Urinary bladder (tissue), 4 donors: ENCODE measurements around the gene CLDN4. TPM values are rescaled to one million over a fixed set of nuclear protein-coding genes. Genes with fewer than 3 reads are reported as not detected.
"Not testable (repeated sequence)": the region's sequence is repeated elsewhere in the genome, so short reads cannot be mapped to it uniquely, and the experiment has no call there.

Source experiments
- DNase-seq: peaks from one replicate; pipeline ENCODE4 v3.0.0-alpha.2; 2015; ENCODE audit errors: extremely low spot score
- H3K27ac ChIP-seq: one replicate; pipeline ENCODE4 v1.5.1; 2013; ENCODE audit warnings: low read depth, mild to moderate bottlenecking, moderate library complexity
- H3K36me3 ChIP-seq: one replicate; pipeline ENCODE4 v1.6.1; 2013; ENCODE audit warnings: mild to moderate bottlenecking, moderate library complexity; ENCODE audit not compliant: insufficient read depth
- H3K4me1 ChIP-seq: one replicate; pipeline ENCODE4 v1.6.1; 2013; ENCODE audit warnings: mild to moderate bottlenecking, moderate library complexity; ENCODE audit not compliant: insufficient read depth
- H3K4me3 ChIP-seq: one replicate; pipeline ENCODE4 v1.5.1; 2013; ENCODE audit warnings: low read depth, low read length
- WGBS: extraction: QIAGEN DNeasy Blood & Tissue Kit; methylation state at CpG from one replicate; pipeline ENCODE4 v1.1.7; 2013; 5-methylcytosine and 5-hydroxymethylcytosine counted together
- polyA plus RNA-seq: library from polyadenylated mRNA; stranded (reverse); fragments of 200-250 nt; gene quantifications from one replicate; pipeline ENCODE4 v1.2.3, GENCODE V29; 2013
- total RNA-seq: library from RNA; depleted of rRNA; stranded (reverse); fragments of >200 nt; gene quantifications from one replicate; pipeline ENCODE4 v1.2.3, GENCODE V29; 2014
- donor health status: healthy with polysubstance abuse.
- donor health status: healthy.

Gene CLDN4
- total RNA-seq: 51.4 TPM
- polyA plus RNA-seq: 127 TPM

GRCh38 chr7:73830681-73831583 lies at the start of gene CLDN4:
Gene CLDN4, plus strand, starts transcription at chr7:73830996. Its CDS starts 206 bp downstream, at chr7:73831202.
- WGBS: 57% methylated on average over 42 of the region's 42 CpGs
- Histone ChIP-seq H3K4me3 (peak within 1 kb of the TSS; percentile 32), H3K27ac (peak within 1 kb of the TSS; percentile 92), H3K36me3 (no peaks in the 10 kb centered on the region), H3K4me1 (no peaks in the 10 kb centered on the region)
- peak; percentile 88 for DNase-seq

GRCh38 chr7:73786588-73786987 lies 44.2 kb upstream of the CLDN4 start:
- 83% methylated on average over 1 of the region's 1 CpG for WGBS
- Histone ChIP-seq H3K27ac (no peak overlapping the region), H3K36me3 (no peaks in the 10 kb centered on the region), H3K4me1 (no peaks in the 10 kb centered on the region), H3K4me3 (no peak overlapping the region)
- DNase-seq: no peak

GRCh38 chr7:73787786-73788048 lies 43.1 kb upstream of the CLDN4 start:
- DNase-seq, H3K4me1 ChIP-seq, H3K36me3 ChIP-seq, H3K4me3 ChIP-seq, H3K27ac ChIP-seq: not testable (repeated sequence)
- WGBS: 91% methylated on average over 1 of the region's 1 CpG

- no peak overlapping the region for H3K4me3 ChIP-seq
These were observed 41.7 kb upstream of the CLDN4 start for GRCh38 chr7:73789051-73789450.

DNA sequence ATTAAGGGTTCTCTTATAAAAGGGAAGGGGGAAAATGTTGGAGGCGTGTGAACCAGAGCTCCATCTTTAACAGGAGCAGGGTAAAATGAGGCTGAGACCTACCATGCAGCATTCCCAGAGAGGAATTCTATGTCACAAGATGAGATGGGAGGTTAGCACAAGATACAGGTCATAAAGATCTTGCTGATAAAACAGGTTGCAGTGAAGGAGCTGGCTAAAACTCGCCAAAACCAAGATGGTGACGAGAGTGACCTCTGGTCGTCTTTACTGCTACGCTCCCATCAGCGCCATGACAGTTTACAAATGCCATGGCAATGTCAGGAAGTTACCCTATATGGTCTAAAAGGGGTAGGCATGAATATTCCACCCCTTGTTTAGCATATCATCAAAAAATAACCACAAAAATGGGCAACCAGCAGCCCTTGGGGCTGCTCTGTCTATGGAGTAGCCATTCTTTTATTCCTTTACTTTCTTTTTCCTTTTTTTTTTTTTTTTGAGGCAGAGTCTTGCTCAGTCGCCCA lies 39.6 kb upstream of the CLDN4 start:
- H3K4me3 ChIP-seq, H3K4me1 ChIP-seq, H3K27ac ChIP-seq, H3K36me3 ChIP-seq, DNase-seq: not testable (repeated sequence)
- 88% methylated on average over 7 of the region's 7 CpGs for WGBS

More at GRCh38 chr7:73789051-73789450, 41.7 kb upstream of the CLDN4 start:
- 86% methylated on average over 4 of the region's 4 CpGs for WGBS
- no peak overlapping the region for H3K27ac ChIP-seq
- no peaks in the 10 kb centered on the region for H3K4me1 ChIP-seq
- no peaks in the 10 kb centered on the region for H3K36me3 ChIP-seq
- DNase-seq: no peak

GRCh38 chr7:73795188-73795587 lies 35.6 kb upstream of the CLDN4 start:
- H3K4me3 ChIP-seq, H3K27ac ChIP-seq, H3K36me3 ChIP-seq, DNase-seq, H3K4me1 ChIP-seq: not testable (repeated sequence)

DNA sequence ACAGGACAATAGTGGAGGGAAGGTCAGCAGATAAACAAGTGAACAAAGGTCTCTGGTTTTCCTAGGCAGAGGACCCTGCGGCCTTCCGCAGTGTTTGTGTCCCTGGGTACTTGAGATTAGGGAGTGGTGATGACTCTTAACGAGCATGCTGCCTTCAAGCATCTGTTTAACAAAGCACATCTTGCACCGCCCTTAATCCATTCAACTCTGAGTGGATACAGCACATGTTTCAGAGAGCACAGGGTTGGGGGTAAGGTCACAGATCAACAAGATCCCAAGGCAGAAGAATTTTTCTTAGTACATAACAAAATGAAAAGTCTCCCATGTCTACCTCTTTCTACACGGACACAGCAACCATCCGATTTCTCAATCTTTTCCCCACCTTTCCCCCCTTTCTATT lies 34.1 kb upstream of the CLDN4 start:
- not testable (repeated sequence) for H3K4me3 ChIP-seq, H3K27ac ChIP-seq, H3K4me1 ChIP-seq, DNase-seq, H3K36me3 ChIP-seq
- 91% methylated on average over 3 of the region's 6 CpGs for WGBS

- DNase-seq, H3K36me3 ChIP-seq, H3K4me1 ChIP-seq, H3K27ac ChIP-seq, H3K4me3 ChIP-seq: not testable (repeated sequence)
- WGBS: 97% methylated on average over 26 of the region's 34 CpGs
These were observed 33.6 kb upstream of the CLDN4 start for GRCh38 chr7:73797176-73797575.

GRCh38 chr7:73799282-73800141 lies 31.3 kb upstream of the CLDN4 start:
- 65% methylated on average over 10 of the region's 10 CpGs for WGBS
- no peak overlapping the region for H3K4me3 ChIP-seq

DNA sequence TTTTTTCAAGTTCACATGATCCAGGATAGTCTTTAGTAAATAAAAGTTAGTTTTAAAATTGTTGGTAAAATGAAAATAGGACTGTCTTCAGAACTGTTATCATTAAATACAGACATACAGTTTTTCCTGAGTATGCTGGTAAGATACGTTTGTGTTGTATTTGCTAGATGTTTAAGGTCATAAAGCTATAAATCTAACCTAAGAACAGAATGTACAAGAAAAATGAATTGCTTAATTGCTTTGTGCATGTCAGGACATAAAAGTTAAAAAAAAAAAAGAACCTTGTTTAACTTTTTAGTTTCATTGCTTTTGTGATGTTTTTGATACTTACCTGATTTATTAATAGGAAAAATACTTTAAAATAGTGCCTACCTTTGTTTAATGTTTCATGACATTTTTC lies 29.2 kb upstream of the CLDN4 start:
- Histone ChIP-seq H3K4me1 (no peaks in the 10 kb centered on the region), H3K27ac (no peak overlapping the region), H3K36me3 (no peaks in the 10 kb centered on the region), H3K4me3 (no peak overlapping the region)
- WGBS: 51% methylated on average over 1 of the region's 1 CpG
- DNase-seq: no peak

More at GRCh38 chr7:73799282-73800141, 31.3 kb upstream of the CLDN4 start:
- no peak for DNase-seq
- no peaks in the 10 kb centered on the region for H3K4me1 ChIP-seq
- no peak overlapping the region for H3K27ac ChIP-seq
- no peaks in the 10 kb centered on the region for H3K36me3 ChIP-seq

DNA sequence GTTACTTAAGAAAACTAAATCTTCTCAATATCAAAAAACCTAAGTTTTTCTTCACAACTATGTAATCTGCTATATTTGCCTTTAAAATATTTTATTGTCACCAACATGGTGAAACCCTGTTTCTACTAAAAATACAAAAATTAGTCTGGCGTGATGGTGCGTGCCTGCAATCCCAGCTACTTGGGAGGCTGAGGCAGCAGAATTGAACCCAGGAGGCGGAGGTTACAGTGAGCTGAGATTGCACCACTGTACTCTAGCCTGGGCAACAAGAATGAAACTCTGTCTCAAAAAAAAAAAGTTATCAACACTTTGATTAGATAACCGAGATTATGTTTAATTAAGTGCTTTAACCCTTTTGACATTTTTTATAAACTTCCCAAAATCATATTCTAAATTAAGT lies 28.3 kb upstream of the CLDN4 start:
- DNase-seq: no peak
- WGBS: 75% methylated on average over 4 of the region's 4 CpGs
- H3K36me3 ChIP-seq: no peaks in the 10 kb centered on the region

GRCh38 chr7:73809467-73809951 lies 21.3 kb upstream of the CLDN4 start:
- no peak for DNase-seq
- whole genome bisulfite sequencing: 75% methylated on average over 21 of the region's 21 CpGs

More for the DNA sequence above, 28.3 kb upstream of the CLDN4 start:
- no peak overlapping the region for H3K27ac ChIP-seq
- H3K4me1 ChIP-seq: no peaks in the 10 kb centered on the region
- H3K4me3 ChIP-seq: no peak overlapping the region

DNA sequence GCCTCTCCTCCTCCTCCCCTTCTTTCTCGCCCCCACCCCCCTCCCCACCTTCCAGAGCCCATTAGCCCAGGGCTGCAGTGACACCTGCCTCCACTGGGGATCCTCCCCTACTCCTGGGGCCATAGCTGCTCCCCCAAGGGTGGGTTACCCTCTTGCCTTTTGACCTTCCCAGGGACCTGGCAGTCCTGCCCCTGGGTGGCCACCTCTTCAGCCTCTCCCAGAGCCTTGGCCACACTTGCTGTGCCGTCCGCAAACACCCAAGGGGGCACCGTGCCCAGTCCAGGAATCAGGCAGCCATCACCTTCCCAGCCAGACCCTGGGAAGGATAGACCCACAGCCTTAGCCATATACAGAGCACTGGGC lies 19.8 kb upstream of the CLDN4 start:
- WGBS: 36% methylated on average over 4 of the region's 4 CpGs
- no peaks in the 10 kb centered on the region for H3K4me1 ChIP-seq
- H3K36me3 ChIP-seq: no peaks in the 10 kb centered on the region
- no peak overlapping the region for H3K4me3 ChIP-seq
- DNase-seq: no peak
- H3K27ac ChIP-seq: no peak overlapping the region

More at GRCh38 chr7:73809467-73809951, 21.3 kb upstream of the CLDN4 start:
- no peaks in the 10 kb centered on the region for H3K36me3 ChIP-seq
- no peaks in the 10 kb centered on the region for H3K4me1 ChIP-seq
- no peak overlapping the region for H3K4me3 ChIP-seq
- H3K27ac ChIP-seq: peak overlapping the region; percentile 28
